M059J (cell line): ENCODE results near the gene NOP9. TPM values are rescaled to one million over a fixed set of nuclear protein-coding genes. Genes with fewer than 3 reads are reported as not detected.

Source experiments
- DNase-seq: peaks from one replicate; pipeline ENCODE4 v3.0.0-alpha.2; 2012; ENCODE audit warnings: low read depth
- total RNA-seq: library from RNA; depleted of rRNA; stranded (reverse); fragments of >200 nt; shearing (Covaris generic); gene quantifications from 2 replicates; pipeline ENCODE4 v1.2.3, GENCODE V29; 2014; rRNA removed

Gene NOP9
- total RNA-seq, result 8.9 and 14.0 TPM in 2 replicates

- DNase-seq, result peak; percentile 83
Observed at GRCh38 chr14:24299255-24300191, at the start of gene NOP9, which contains the start of gene DHRS1. TSS of gene NOP9 (plus strand) at chr14:24299850. CDS start at chr14:24299955, 105 bp downstream. TSS of gene DHRS1 (minus strand) at chr14:24299780. CDS start at chr14:24299106, 674 bp downstream.

GRCh38 chr14:24250354-24250753, 49.3 kb upstream of the NOP9 start:
- no peak for DNase-seq

DNA sequence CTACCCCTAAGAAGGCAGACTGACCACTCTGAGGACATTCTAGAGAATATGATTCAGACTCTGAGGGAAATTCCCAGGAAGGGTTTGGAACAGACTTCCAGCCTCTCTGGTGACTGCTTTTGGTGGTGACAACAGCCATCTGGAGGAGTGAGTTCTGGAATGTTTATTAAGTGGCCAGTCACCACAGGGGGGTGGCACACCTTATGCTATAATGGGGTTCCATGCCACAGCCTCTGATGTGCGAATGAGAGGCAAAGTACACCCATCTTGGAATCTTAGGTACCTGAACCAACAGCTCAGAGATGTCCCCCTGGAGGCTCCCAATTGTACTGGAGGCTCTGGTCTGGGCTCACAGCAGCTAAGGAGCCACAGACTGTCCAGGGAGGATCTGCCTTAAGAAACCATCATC, 47.8 kb upstream of the NOP9 start:
- peak; percentile 65 for DNase-seq

GRCh38 chr14:24252289-24253124, 47.1 kb upstream of the NOP9 start:
- DNase-seq, result no peak

- DNase-seq, result no peak
Observed at GRCh38 chr14:24253936-24254335, 45.7 kb upstream of the NOP9 start.

GRCh38 chr14:24254630-24255392, 44.8 kb upstream of the NOP9 start:
- DNase-seq, result no peak

DNA sequence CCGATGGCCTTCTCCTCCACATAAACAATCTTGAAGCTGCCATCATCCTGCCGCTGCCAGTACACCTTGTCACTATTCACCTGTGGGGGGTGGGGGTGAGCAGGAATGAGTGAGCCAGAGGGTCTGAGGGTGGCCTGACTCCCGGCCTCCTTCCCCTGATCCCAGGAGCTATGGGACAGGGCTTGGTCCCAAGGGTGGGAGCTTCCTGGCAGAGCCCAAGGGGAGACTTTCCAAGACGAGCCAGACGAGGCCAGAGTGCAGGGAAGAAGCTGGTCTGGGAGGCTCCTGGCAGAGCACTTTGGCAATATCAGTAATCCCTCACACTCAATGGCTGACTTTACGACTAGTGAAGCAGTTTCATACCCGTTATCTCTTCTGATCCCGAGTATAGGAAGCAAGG, 44.2 kb upstream of the NOP9 start:
- DNase-seq, result no peak

GRCh38 chr14:24255931-24256711, 43.5 kb upstream of the NOP9 start:
- DNase-seq, result no peak

GRCh38 chr14:24256960-24257359, 42.7 kb upstream of the NOP9 start:
- DNase-seq, result no peak

DNA sequence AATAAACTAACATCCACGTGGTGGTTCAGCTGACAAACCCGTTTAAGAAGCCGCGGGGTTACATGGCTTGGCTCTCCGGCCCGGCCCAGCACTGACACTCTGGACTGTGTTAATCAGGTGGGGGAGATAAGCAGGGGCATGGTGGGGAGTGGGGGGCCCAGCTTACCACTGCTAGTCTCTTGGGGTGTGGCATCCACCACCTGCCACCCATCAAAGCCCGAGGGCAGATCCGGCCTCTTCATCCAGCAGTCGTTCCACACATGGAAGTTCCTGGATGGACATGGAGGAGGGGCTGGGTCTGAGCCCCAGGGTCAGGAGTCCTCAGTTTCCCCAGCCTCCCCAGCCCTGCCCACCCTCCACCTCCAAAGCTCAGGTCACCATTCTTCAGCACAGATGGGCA, 41.5 kb upstream of the NOP9 start:
- no peak for DNase-seq

GRCh38 chr14:24258548-24259265, 40.9 kb upstream of the NOP9 start:
- no peak for DNase-seq

DNA sequence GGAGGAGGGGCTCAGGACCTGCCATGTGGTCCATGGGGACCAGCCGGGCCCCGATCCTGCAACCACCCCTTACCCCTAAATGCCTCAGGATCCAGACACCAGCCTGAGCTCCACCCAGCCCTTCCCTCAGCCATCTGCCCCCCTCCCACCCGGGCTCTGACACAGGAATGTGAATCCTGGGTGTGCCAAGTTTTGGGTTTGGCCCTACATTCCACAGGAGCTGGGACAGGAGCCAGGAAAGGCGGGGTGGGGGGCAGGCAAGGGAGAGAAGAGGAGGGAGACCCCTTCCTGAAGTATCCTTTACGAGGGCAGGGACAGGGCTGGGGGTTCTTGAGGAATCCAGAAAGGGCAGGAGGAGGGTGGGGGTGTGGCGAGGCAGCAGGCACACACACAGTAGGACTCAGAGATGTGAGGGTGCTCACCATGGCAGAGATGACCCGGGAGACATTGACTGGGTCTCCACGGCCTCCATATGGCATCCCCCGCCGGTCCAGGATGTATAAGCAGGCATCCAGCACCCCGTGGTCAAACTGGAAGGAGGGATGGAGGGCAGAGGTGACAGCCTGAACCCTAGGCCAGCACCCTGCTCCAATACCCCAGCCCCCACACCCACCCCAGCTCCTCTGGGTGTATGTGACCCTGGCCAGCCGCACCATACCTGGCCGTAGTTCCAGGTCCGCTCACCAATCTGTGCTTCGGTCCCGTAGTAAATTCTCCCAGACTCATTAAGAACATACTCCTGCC, 40.2 kb upstream of the NOP9 start:
- DNase-seq, result peak; percentile 25

DNA sequence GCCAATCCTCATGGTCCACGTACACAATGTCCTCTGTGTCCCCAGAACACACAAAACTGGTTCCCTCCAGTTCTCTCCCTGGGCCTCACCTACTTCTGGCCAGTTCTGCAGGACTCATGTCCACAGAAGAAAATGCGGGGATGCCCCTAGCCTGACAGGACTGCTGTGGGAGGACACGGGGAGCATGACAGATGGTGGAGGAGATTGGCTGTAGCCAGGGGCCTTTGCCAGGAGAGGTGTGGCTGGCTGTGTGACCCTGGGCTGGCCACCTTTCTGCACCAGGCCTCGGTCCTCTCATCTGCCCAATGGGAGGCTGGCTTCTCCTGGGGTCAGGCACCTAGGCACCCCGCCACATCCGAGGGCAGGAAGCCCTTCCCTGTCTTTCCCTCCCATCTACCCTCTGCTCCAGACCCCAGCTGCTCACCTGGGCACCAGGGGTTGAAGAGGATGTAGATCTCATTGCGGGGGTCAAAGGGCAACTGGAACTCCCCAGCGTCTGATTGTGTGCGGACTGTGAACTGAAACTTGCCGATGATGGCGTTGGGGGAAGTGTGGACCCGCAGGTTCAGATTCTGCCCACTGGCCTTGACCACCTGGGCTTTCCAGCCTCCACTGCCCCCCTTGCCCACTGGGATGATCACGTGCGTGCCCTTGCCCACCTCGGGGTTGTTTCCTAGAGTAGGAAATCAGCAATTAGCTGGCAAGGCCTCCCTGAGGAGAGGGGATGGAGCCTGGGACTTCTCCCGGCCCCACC, 39.4 kb upstream of the NOP9 start:
- no peak for DNase-seq

DNA sequence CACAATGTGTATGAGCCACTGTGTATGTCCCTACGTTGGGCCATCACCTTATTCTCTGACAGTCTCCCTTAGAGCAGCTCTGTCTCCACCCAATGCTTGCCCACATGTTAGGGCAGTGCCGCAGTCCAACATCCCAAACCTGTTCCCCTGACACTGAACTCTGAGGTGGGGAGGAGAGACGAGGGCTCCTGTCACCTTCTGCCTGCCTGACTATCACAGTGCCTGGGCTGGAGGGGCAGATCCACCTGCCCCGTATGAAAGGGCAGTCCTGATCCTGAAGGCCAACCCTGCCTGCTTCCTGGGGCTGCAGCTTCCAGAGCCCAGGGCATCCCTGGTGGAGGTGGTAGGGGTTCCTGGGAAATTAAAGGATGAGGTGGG, 38.9 kb upstream of the NOP9 start:
- DNase-seq, result no peak

GRCh38 chr14:24261256-24261968, 38.2 kb upstream of the NOP9 start:
- DNase-seq, result no peak

GRCh38 chr14:24261969-24262327, 37.7 kb upstream of the NOP9 start:
- DNase-seq, result no peak

- no peak for DNase-seq
Observed at GRCh38 chr14:24262821-24263733, 36.6 kb upstream of the NOP9 start, which contains the start of gene TGM1. TSS of gene TGM1 (minus strand) at chr14:24263177. CDS start at chr14:24262352, 825 bp downstream.
